H1 (cell line): ENCODE measurements around the gene TUG1. TPM values are rescaled to one million over a fixed set of nuclear protein-coding genes. Genes with fewer than 3 reads are reported as not detected.

Experiments
- CTCF ChIA-PET: fragments of 300-600 bp; sonication (Branson Sonifier 250); formaldehyde crosslinking; loops from one replicate; lab custom pipeline; 2021; ENCODE audit not compliant: partially characterized antibody; lab: Charles Lee
- POLR2A ChIA-PET: fragments of 300-600 bp; sonication (Branson Sonifier 250); formaldehyde crosslinking; loops from one replicate; lab custom pipeline; 2021; ENCODE audit warnings: inconsistent platforms; ENCODE audit not compliant: partially characterized antibody; lab: Charles Lee
- DNase-seq, 2 experiments: peaks; one replicate each; pipeline versions ENCODE4 v3.0.0 to v3.0.0-alpha.2; 2010 to 2022; ENCODE audit warnings: low spot score in 2 of 2, low read depth in 1 of 2, mixed read lengths in 1 of 2
- FAIRE-seq: peaks from 2 replicates; lab custom pipeline; 2011; peaks lifted over from hg19 to GRCh38; lab: Jason Lieb, UNC
- H2AFZ ChIP-seq: 2 replicates; pipeline ENCODE4 v1.8.1; 2012; ENCODE audit warnings: low read length, inconsistent platforms
- H2AK5ac ChIP-seq: 2 replicates; pipeline ENCODE4 v1.6.1; 2013; ENCODE audit warnings: low read depth, low read length
- H2BK120ac ChIP-seq: replicated peaks from 2 replicates; pipeline ENCODE3; 2013; ENCODE audit warnings: low read depth, low read length, inconsistent platforms
- H2BK12ac ChIP-seq: 2 replicates; pipeline ENCODE4 v1.6.1; 2013; ENCODE audit warnings: low read depth, low read length
- H2BK15ac ChIP-seq: 2 replicates; pipeline ENCODE4 v1.6.1; 2013; ENCODE audit warnings: low read length
- H2BK20ac ChIP-seq: 2 replicates; pipeline ENCODE4 v1.6.1; 2013; ENCODE audit warnings: low read length
- H2BK5ac ChIP-seq: 2 replicates; pipeline ENCODE4 v1.6.1; 2013; ENCODE audit warnings: low read depth, low read length
- H3K14ac ChIP-seq: 2 replicates; pipeline ENCODE4 v1.6.1; 2013; ENCODE audit warnings: inconsistent platforms; ENCODE audit not compliant: insufficient read length
- H3K18ac ChIP-seq: 2 replicates; pipeline ENCODE4 v1.6.1; 2013; ENCODE audit warnings: low read length; ENCODE audit errors: extremely low read depth
- H3K23ac ChIP-seq: 2 replicates; pipeline ENCODE4 v1.6.1; 2013; ENCODE audit warnings: inconsistent platforms; ENCODE audit not compliant: insufficient read length
- H3K23me2 ChIP-seq: 2 replicates; pipeline ENCODE4 v1.6.1; 2013; ENCODE audit warnings: low read depth, low read length
- H3K27ac ChIP-seq: 2 replicates; pipeline ENCODE4 v1.6.1; 2011; ENCODE audit warnings: low read depth, low read length, inconsistent platforms
- H3K27me3 ChIP-seq, 4 experiments: replicated peaks in 1 of 4; 1 replicate in 1 of 4; 2 replicates in 3 of 4; pipeline versions ENCODE4 v1.6.1 to v1.8.1; 2011 to 2013; ENCODE audit warnings: low read length in 3 of 4, mild to moderate bottlenecking in 3 of 4, inconsistent platforms in 2 of 4, mixed read lengths in 2 of 4, moderate library complexity in 1 of 4; ENCODE audit not compliant: control insufficient read depth in 3 of 4, insufficient read depth in 3 of 4; ENCODE audit errors: extremely low read depth in 1 of 4
- H3K36me3 ChIP-seq, 4 experiments: 2 replicates each; pipeline versions ENCODE4 v1.6.1 to v1.8.1; 2011 to 2013; ENCODE audit warnings: mild to moderate bottlenecking in 4 of 4, low read length in 3 of 4, moderate library complexity in 2 of 4, control low read depth in 1 of 4, inconsistent platforms in 1 of 4; ENCODE audit not compliant: insufficient read depth in 4 of 4, control insufficient read depth in 2 of 4
- H3K4ac ChIP-seq: replicated peaks from 2 replicates; pipeline ENCODE3; 2013; ENCODE audit warnings: low read length, low read depth, mixed read lengths, inconsistent platforms; ENCODE audit not compliant: insufficient read length
- H3K4me1 ChIP-seq, 4 experiments: replicated peaks in 1 of 4; 1 replicate in 1 of 4; 2 replicates in 3 of 4; pipeline versions ENCODE4 v1.6.1 to v1.8.1; 2011 to 2013; ENCODE audit warnings: low read length in 3 of 4, inconsistent platforms in 2 of 4, mixed read lengths in 1 of 4; ENCODE audit not compliant: insufficient read depth in 4 of 4, control insufficient read depth in 3 of 4
- H3K4me2 ChIP-seq, 2 experiments: 2 replicates each; pipeline versions ENCODE4 v1.6.1 to v1.8.1; 2011 to 2013; ENCODE audit warnings: low read depth in 2 of 2, low read length in 2 of 2, control low read depth in 1 of 2, inconsistent platforms in 1 of 2, mild to moderate bottlenecking in 1 of 2; ENCODE audit not compliant: insufficient read depth in 1 of 2
- H3K4me3 ChIP-seq, 4 experiments: fragments of 200-600, 300-600 bp in 1 of 4; sonication (generic), shearing (Covaris generic), sonication (Bioruptor Twin) in 1 of 4; 2 replicates each; pipeline versions ENCODE4 v1.5.1 to v1.8.1; 2011 to 2016; ENCODE audit warnings: low read length in 4 of 4, low read depth in 3 of 4, control low read depth in 2 of 4, inconsistent platforms in 2 of 4, mild to moderate bottlenecking in 2 of 4, mixed read lengths in 1 of 4, moderate library complexity in 1 of 4; ENCODE audit not compliant: insufficient read depth in 2 of 4; ENCODE audit errors: extremely low read depth in 1 of 4
- H3K56ac ChIP-seq: replicated peaks from 2 replicates; pipeline ENCODE3; 2013; ENCODE audit warnings: low read depth, mild to moderate bottlenecking, mixed read lengths, low read length, inconsistent platforms; ENCODE audit not compliant: insufficient read length
- H3K79me1 ChIP-seq: 2 replicates; pipeline ENCODE4 v1.6.1; 2013; ENCODE audit warnings: low read depth, low read length, control low read depth
- H3K79me2 ChIP-seq, 2 experiments: 2 replicates each; pipeline versions ENCODE4 v1.6.1 to v1.8.1; 2012 to 2013; ENCODE audit warnings: low read length in 2 of 2, mild to moderate bottlenecking in 2 of 2, inconsistent platforms in 1 of 2; ENCODE audit not compliant: insufficient read depth in 2 of 2, control insufficient read depth in 1 of 2
- H3K9ac ChIP-seq, 4 experiments: replicated peaks in 1 of 4; 1 replicate in 1 of 4; 2 replicates in 3 of 4; pipeline versions ENCODE4 v1.6.1 to v1.8.1; 2011 to 2013; ENCODE audit warnings: low read depth in 3 of 4, low read length in 3 of 4, control low read depth in 2 of 4, mild to moderate bottlenecking in 2 of 4, moderate library complexity in 2 of 4, inconsistent platforms in 1 of 4; ENCODE audit errors: extremely low read depth in 1 of 4
- H3K9me3 ChIP-seq, 2 experiments: 2 replicates each; pipeline versions ENCODE4 v1.6.1 to v1.8.1; 2012 to 2013; ENCODE audit warnings: mild to moderate bottlenecking in 2 of 2, moderate library complexity in 2 of 2, control low read depth in 1 of 2, inconsistent platforms in 1 of 2, low read depth in 1 of 2, low read length in 1 of 2, mixed read lengths in 1 of 2; ENCODE audit not compliant: insufficient read depth in 2 of 2
- H4K20me1 ChIP-seq, 2 experiments: replicated peaks in 1 of 2; 2 replicates each; pipeline versions ENCODE3 to v1.8.1; 2011 to 2013; ENCODE audit warnings: inconsistent platforms in 2 of 2, low read length in 2 of 2, mild to moderate bottlenecking in 1 of 2; ENCODE audit not compliant: insufficient read depth in 2 of 2, control insufficient read depth in 1 of 2
- H4K5ac ChIP-seq: 2 replicates; pipeline ENCODE4 v1.6.1; 2013; ENCODE audit warnings: low read length, low read depth, mixed read lengths, inconsistent platforms; ENCODE audit not compliant: insufficient read length
- H4K8ac ChIP-seq: 2 replicates; pipeline ENCODE4 v1.8.0; 2013; ENCODE audit warnings: mild to moderate bottlenecking, moderate library complexity, low read length, inconsistent platforms; ENCODE audit not compliant: insufficient read depth; ENCODE audit errors: extremely low read depth
- H4K91ac ChIP-seq: replicated peaks from 2 replicates; pipeline ENCODE3; 2013; ENCODE audit warnings: low read length, mixed read lengths, inconsistent platforms; ENCODE audit not compliant: insufficient read length
- CBX5 ChIP-seq: fragments of 300-800, 300-1000 bp; sonication (generic); IDR thresholded peaks from 2 replicates; pipeline ENCODE4 v1.7.1; 2016; ENCODE audit warnings: antibody characterized with exemption, low read length, low read depth
- RFX5 ChIP-seq: IDR thresholded peaks from 2 replicates; pipeline ENCODE4 v1.6.1; 2011; ENCODE audit warnings: low read depth, low read length, improper control_type of control experiment, borderline replicate concordance
- RXRA ChIP-seq: IDR thresholded peaks from 2 replicates; pipeline ENCODE4 v1.6.1; 2011; ENCODE audit warnings: low read depth, mild to moderate bottlenecking, low read length, moderate library complexity; ENCODE audit not compliant: insufficient read depth
- WGBS, 2 experiments: shearing (Covaris generic) in 1 of 2; methylation state at CpG; one replicate each; pipeline versions ENCODE4 v1.1.6 to v1.1.7; 2013 to 2015; ENCODE audit warnings: low lambda C conversion rate in 2 of 2, mixed read lengths in 2 of 2, inconsistent platforms in 1 of 2, low coverage in 1 of 2, missing lambda C conversion rate in 1 of 2; ENCODE audit not compliant: insufficient replicate concordance in 2 of 2, insufficient coverage in 1 of 2, insufficient read length in 1 of 2; ENCODE audit errors: extremely low coverage in 1 of 2, missing lambda C conversion rate in 1 of 2; 5-methylcytosine and 5-hydroxymethylcytosine counted together
- polyA plus RNA-seq, 7 experiments: library from polyadenylated mRNA; depleted of rRNA in 3 of 7; stranded (reverse) in 5 of 7; unstranded in 2 of 7; fragments of >200 nt in 5 of 7; fragments of 200-250 nt in 2 of 7; gene quantifications; 1 replicate in 5 of 7; 2 replicates in 1 of 7; 4 replicates in 1 of 7; pipeline versions ENCODE4 v1.2.1 to v1.2.3, GENCODE V29; 2011 to 2013; ENCODE audit warnings: missing spikeins in 2 of 7, mixed read lengths in 2 of 7
- total RNA-seq: library from RNA; stranded (reverse); fragmentation: NEBNext Ultra II Directional; extraction: Animal tissue kit (Norgen Biotek cat#: 25700); gene quantifications from 2 replicates; pipeline ENCODE4 v1.2.1, GENCODE V29; 2021

Gene TUG1
- total and polyA plus RNA-seq, 2 of the 8 experiments (the other 6 are each of a cell fraction or from before 2014, with no cell fraction given): 119 to 129 TPM

DNA sequence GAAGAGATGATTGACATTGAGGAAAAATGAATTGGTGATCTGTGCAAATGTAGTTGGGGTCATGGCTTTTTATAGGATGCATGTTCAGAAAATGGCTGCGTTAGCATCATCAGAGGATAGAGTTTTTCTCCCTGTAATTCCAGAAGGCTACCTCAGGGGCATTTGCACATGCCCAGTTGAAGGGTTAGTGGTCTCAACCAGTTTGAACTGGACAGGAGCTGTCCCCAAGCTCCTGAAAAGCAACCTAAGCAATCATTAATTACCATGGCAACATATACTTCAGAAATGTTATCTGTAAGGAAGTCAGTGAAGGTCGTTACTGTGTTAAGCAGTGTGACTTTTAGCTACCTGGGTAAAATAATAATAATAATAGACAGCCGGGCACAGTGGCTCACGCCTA lies 29.3 kb downstream of the TUG1 start:
- H3K79me1 ChIP-seq: no peaks in the 10 kb centered on the region
- H3K4me3 ChIP-seq: no peak overlapping the region
- H2BK15ac ChIP-seq: no peak overlapping the region
- FAIRE-seq (no peak), DNase-seq (no peak)
- no peaks in the 10 kb centered on the region for H3K4me1 ChIP-seq
- no peaks in the 10 kb centered on the region for H4K20me1 ChIP-seq
- no peak overlapping the region for H4K5ac ChIP-seq
- no peak overlapping the region for H3K56ac ChIP-seq
- no peak overlapping the region for H3K9ac ChIP-seq
- H3K23ac ChIP-seq: no peak overlapping the region
- ChIA-PET POLR2A (interaction anchor here (0.7 kb wide), 1 partner anchor 218 kb away, joined by 3 read pairs; no protein-coding TSS in a partner anchor), CTCF (no interaction called here)
- H3K18ac ChIP-seq: no peak overlapping the region
- H3K4ac ChIP-seq: no peak overlapping the region
- no peak for TF ChIP-seq RFX5
- TF ChIP-seq CBX5: no peak
- TF ChIP-seq RXRA: no peak
- no peak overlapping the region for H3K27ac ChIP-seq
- no peak overlapping the region for H2BK12ac ChIP-seq
- no peaks in the 10 kb centered on the region for H3K27me3 ChIP-seq
- H4K91ac ChIP-seq: no peak overlapping the region
- H4K8ac ChIP-seq: no peak overlapping the region
- H2AK5ac ChIP-seq: no peak overlapping the region
- H2AFZ ChIP-seq: no peak overlapping the region
- no peak overlapping the region for H2BK120ac ChIP-seq
- H3K4me2 ChIP-seq: no peak overlapping the region
- no peak overlapping the region for H2BK5ac ChIP-seq
- H3K14ac ChIP-seq: no peak overlapping the region
- H3K23me2 ChIP-seq: no peaks in the 10 kb centered on the region
- H3K36me3 ChIP-seq: no peaks in the 10 kb centered on the region
- no peaks in the 10 kb centered on the region for H3K79me2 ChIP-seq
- no peaks in the 10 kb centered on the region for H3K9me3 ChIP-seq
- H2BK20ac ChIP-seq: no peak overlapping the region
- WGBS, 2 experiments: 96% methylated on average over 4 of the region's 4 CpGs; no CpG with 5 or more reads in 1 of the 2 experiments
